ENCODE results near the gene PNMA8C. TPM values are rescaled to one million over a fixed set of nuclear protein-coding genes. Genes with fewer than 3 reads are reported as not detected.

Gene PNMA8C
- total RNA-seq, 2 donors from 2014 or later, result 1.2 to 5.2 TPM

DNA sequence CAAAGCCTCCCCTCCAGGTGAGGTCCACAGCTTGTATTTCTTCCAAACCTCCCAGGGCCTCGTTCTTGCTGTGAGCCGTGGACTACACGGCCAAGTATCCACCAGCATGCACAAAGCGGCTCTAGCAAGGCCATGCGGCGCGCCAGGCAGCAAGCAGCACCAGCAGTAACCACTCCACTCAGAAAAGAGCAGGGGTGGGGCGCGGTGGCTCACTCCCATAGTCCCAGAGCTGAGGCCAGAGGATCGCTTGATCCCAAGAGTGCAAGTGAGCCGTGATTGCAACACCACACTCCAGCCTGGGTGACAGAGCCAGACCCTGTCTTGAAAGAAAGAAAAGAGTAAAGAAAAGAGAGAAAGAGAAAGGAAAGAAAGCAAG, 20.1 kb downstream of the PNMA8C start:
- DNase-seq (ENCODE audit: low spot score) (peak; percentile 75), ATAC-seq (ENCODE audit: insufficient number of reproducible peaks, low FRiP score, low read depth) (peak; percentile 47)
- H3K4me1 ChIP-seq (ENCODE audit: control insufficient read depth in 1 of 2, low read depth in 2 of 2), result peaks cover 35 to 64% of the 10 kb centered on the region in 2 donors
- H3K4me3 ChIP-seq, result peak overlapping the region; percentile 65
- no peaks in the 10 kb centered on the region for H3K36me3 ChIP-seq
- peak overlapping the region; percentile 74 to 76 for H3K27ac ChIP-seq
- H3K9me3 ChIP-seq, result no peaks in the 10 kb centered on the region
- no peaks in the 10 kb centered on the region for H3K27me3 ChIP-seq (replicated peaks; ENCODE audit: insufficient read depth)
- TF ChIP-seq, protein P1, sequence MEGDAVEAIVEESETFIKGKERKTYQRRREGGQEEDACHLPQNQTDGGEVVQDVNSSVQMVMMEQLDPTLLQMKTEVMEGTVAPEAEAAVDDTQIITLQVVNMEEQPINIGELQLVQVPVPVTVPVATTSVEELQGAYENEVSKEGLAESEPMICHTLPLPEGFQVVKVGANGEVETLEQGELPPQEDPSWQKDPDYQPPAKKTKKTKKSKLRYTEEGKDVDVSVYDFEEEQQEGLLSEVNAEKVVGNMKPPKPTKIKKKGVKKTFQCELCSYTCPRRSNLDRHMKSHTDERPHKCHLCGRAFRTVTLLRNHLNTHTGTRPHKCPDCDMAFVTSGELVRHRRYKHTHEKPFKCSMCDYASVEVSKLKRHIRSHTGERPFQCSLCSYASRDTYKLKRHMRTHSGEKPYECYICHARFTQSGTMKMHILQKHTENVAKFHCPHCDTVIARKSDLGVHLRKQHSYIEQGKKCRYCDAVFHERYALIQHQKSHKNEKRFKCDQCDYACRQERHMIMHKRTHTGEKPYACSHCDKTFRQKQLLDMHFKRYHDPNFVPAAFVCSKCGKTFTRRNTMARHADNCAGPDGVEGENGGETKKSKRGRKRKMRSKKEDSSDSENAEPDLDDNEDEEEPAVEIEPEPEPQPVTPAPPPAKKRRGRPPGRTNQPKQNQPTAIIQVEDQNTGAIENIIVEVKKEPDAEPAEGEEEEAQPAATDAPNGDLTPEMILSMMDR (IDR thresholded peaks at IDR 0.05), result no peak

DNA sequence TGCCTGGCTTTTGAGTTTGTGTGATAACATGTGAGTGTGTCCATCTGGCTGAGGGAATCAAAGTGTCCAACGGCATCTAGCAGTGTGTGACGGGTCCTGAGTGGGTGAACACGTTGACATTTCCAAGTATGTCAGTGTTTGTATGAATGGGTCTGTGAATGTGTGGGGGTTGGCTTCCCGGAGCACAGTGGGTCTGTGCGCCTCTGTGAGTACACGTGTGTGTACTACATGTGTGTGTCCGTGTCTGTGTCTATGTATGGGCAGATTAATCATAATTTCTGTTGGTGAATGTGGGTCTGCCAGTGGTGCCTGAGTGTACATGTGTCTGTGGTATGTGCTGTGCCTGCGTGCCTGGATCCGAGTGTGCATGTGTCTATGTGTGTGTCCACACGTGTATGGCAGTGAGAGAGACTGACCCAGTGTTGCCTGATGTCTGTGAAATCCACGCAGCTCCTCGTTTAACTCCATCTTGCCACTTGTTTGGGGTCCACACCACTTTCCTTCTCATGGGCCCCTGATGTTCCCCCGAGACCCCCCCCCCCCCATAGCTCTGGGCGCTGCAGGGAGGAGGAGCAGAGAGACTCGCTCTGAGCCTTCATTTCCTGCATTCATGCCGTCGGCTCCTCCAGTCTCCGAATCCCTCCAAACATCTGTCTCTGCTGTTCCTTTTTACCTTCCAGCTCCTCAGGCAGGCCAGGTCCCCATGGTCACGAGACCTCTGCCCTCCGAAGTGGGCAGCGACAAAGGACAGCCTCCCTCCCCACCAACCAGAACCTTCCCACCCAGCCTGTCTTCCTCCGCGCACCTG, 20.7 kb downstream of the PNMA8C start:
- Histone ChIP-seq H3K9me3 (no peaks in the 10 kb centered on the region), H3K4me1 (ENCODE audit: control insufficient read depth in 1 of 2, low read depth in 2 of 2) (peaks cover 35 to 67% of the 10 kb centered on the region in 2 donors), H3K36me3 (no peaks in the 10 kb centered on the region), H3K27ac (peak overlapping the region; percentile 74 to 76), H3K4me3 (peak overlapping the region; percentile 65), H3K27me3 (replicated peaks; ENCODE audit: insufficient read depth) (no peaks in the 10 kb centered on the region)
- ATAC-seq (ENCODE audit: insufficient number of reproducible peaks, low FRiP score, low read depth), result no peak
- TF ChIP-seq, protein P1 (IDR thresholded peaks at IDR 0.05), result no peak
- DNase-seq (ENCODE audit: low spot score), result no peak

DNA sequence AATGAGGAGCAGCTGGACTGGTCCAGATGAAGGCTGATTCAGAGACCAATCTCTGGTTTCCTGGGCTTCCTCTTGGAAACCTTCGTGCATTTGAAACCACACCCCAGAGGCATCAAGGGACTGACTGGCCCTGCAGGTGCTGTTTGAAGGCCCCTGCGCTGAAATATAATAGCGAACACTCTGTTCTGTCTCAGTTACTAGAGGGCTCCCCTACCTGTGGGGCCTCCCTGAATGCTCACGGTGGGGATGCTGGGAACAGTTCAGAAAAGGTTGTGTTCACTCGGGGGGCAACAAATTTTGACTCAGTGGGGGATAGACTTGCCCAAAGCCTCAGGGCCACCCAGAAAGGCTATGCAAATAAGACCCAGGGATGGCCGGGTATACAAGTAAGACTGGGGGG, 21.8 kb downstream of the PNMA8C start:
- ATAC-seq (ENCODE audit: insufficient number of reproducible peaks, low FRiP score, low read depth), result no peak
- no peaks in the 10 kb centered on the region for H3K36me3 ChIP-seq
- no peak overlapping the region for H3K4me3 ChIP-seq
- no peaks in the 10 kb centered on the region for H3K27me3 ChIP-seq (replicated peaks; ENCODE audit: insufficient read depth)
- no peak overlapping the region for H3K27ac ChIP-seq
- H3K4me1 ChIP-seq (ENCODE audit: control insufficient read depth in 1 of 2, low read depth in 2 of 2), result peaks cover 35 to 75% of the 10 kb centered on the region in 2 donors
- TF ChIP-seq, protein P1 (IDR thresholded peaks at IDR 0.05), result no peak
- no peak for DNase-seq (ENCODE audit: low spot score)
- no peaks in the 10 kb centered on the region for H3K9me3 ChIP-seq

DNA sequence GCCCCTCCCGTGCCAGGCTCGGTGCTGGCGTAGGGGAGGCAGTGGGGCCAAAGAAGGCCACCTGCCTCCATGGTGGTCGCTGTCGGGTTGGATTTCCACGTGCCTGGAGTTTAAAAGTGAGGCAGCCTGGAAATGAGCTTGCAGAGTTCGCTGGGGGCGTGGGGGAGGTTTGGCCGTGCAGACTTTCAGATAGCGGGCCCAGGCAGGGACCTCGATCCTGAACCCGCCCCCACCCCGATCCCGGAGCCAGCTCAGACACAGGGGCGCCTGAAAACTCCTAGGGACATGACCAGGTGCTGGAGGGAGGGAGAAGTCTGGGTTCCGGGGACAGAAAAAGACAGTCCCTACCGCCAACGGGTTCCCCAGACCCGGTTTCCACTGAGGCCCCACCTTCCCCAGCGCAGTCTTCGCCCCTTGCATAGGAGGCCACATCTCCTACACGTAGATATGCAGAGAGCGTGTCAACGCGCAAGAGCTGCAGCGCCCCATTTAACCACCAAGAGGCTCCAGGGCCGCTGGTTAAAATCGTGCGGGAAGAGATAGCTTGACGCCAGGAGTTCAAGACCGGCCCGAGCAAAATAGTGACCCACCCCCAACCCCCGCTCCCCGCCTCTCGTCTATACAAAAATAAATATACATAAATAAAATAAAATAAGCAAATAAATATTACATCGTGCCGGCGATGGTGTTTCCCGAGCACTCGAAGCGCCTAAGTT, 23.8 kb downstream of the PNMA8C start:
- H3K9me3 ChIP-seq, result no peaks in the 10 kb centered on the region
- TF ChIP-seq, protein P1 (IDR thresholded peaks at IDR 0.05), result no peak
- H3K36me3 ChIP-seq, result no peaks in the 10 kb centered on the region
- no peaks in the 10 kb centered on the region for H3K27me3 ChIP-seq (replicated peaks; ENCODE audit: insufficient read depth)
- peaks cover 20 to 74% of the 10 kb centered on the region in 2 donors for H3K4me1 ChIP-seq (ENCODE audit: control insufficient read depth in 1 of 2, low read depth in 2 of 2)
- ATAC-seq (ENCODE audit: insufficient number of reproducible peaks, low FRiP score, low read depth), result no peak
- H3K4me3 ChIP-seq, result peak overlapping the region; percentile 73
- DNase-seq (ENCODE audit: low spot score), result no peak
- H3K27ac ChIP-seq, result peak overlapping the region; percentile 81 to 83

DNA sequence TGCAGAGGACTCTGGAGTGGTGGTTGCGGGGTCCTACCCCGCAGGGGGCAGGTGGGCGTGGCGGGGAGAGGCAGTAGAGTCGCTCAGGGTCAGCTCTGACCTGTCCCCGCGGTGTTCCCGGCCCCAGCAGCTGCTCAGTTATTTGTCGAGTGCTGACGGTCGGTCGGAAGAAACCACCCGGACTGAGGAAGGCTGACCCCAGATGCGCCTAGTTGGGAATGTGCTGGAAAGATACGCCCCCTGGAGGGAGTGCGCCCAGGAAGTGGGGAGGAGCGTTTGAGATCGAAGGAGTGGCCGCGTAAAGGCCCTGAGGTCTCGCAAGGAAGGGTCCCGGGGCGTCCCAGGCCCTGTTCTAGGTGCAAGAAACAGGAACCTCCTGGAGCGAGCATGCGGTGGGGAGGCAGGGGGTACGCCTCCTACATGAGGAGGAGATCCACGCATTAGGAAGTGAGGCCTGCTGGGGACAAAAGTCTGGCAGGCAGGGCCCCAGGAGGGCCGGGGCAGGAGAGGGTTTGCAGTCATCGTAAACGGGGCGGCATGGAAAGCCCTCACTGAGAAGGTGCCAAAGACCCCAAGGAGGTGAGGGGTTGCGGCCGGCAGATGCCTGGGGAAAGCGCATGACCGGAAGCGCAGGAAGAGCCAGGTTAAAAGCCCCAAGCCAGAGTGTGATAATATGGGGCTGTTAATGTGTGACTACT, 24.5 kb downstream of the PNMA8C start:
- H3K4me1 ChIP-seq (ENCODE audit: control insufficient read depth in 1 of 2, low read depth in 2 of 2), result peaks cover 17 to 75% of the 10 kb centered on the region in 2 donors
- peak overlapping the region; percentile 73 for H3K4me3 ChIP-seq
- H3K27me3 ChIP-seq (replicated peaks; ENCODE audit: insufficient read depth), result no peaks in the 10 kb centered on the region
- TF ChIP-seq, protein P1 (IDR thresholded peaks at IDR 0.05), result peak; percentile 22
- DNase-seq (ENCODE audit: low spot score) (no peak), ATAC-seq (ENCODE audit: insufficient number of reproducible peaks, low FRiP score, low read depth) (no peak)
- H3K9me3 ChIP-seq, result no peaks in the 10 kb centered on the region
- peak overlapping the region; percentile 81 to 83 for H3K27ac ChIP-seq
- H3K36me3 ChIP-seq, result no peaks in the 10 kb centered on the region
